Esophagus squamous epithelium (tissue), 5 donors: ENCODE data around the gene IL17RE. TPM values are rescaled to one million over a fixed set of nuclear protein-coding genes. Genes with fewer than 3 reads are reported as not detected.

ENCODE experiments used
- DNase-seq: peaks from one replicate; lab custom pipeline; 2025; lab: John Stamatoyannopoulos, UW
- H3K27ac ChIP-seq, 4 donors: fragments of 200-600 bp; sonication (generic); one replicate each; pipeline ENCODE4 v1.5.1; 2016 to 2019; ENCODE audit warnings: mild to moderate bottlenecking in 1 of 4
- H3K27me3 ChIP-seq, 4 donors: fragments of 200-600 bp; sonication (generic); 1 replicate in 3 of 4; 2 replicates in 1 of 4; pipeline versions ENCODE4 v1.5.1 to v1.6.0; 2017 to 2021; ENCODE audit warnings: antibody characterized with exemption in 1 of 4
- H3K36me3 ChIP-seq, 3 donors: fragments of 200-600 bp; sonication (generic); one replicate each; pipeline ENCODE4 v1.5.1; 2016 to 2019
- H3K4me1 ChIP-seq, 3 donors: fragments of 200-600 bp; sonication (generic); one replicate each; pipeline ENCODE4 v1.5.1; 2017 to 2019
- H3K4me3 ChIP-seq, 4 donors: fragments of 200-600 bp; sonication (generic); 1 replicate in 3 of 4; 2 replicates in 1 of 4; pipeline ENCODE4 v1.5.1; 2016 to 2019; ENCODE audit warnings: mild to moderate bottlenecking in 2 of 4, moderate library complexity in 1 of 4
- H3K9me3 ChIP-seq, 3 donors: fragments of 200-600 bp; sonication (generic); one replicate each; pipeline ENCODE4 v1.5.1; 2016 to 2019
- POLR2A ChIP-seq, 4 donors: fragments of 450-650 bp; IDR thresholded peaks; one replicate each; pipeline ENCODE4 v1.6.1; 2017; ENCODE audit warnings: antibody characterized with exemption in 4 of 4, mild to moderate bottlenecking in 4 of 4, moderate library complexity in 3 of 4
- WGBS, 2 donors: methylation state at CpG; one replicate each; pipeline ENCODE4 v1.1.5; 2018; 5-methylcytosine and 5-hydroxymethylcytosine counted together
- intact Hi-C: fragments of 100-400 bp; cut with DNase I; formaldehyde crosslinking; loops from one replicate; pipeline ENCODE4 v1.15.0; 2022
- total RNA-seq, 4 donors: library from RNA; depleted of rRNA; stranded (reverse); fragments of >200 nt; gene quantifications; one replicate each; pipeline ENCODE4 v1.1.0, GENCODE V29; 2016
- TF ChIP-seq, protein P1 (sequence below), 6 experiments: fragments of 450-650 bp in 4 of 6; fragments of 200-600 bp in 2 of 6; sonication (generic) in 2 of 6; IDR thresholded peaks; one replicate each; pipeline ENCODE4 v1.5.1; 2016 to 2019; ENCODE audit warnings: antibody characterized with exemption in 6 of 6, mild to moderate bottlenecking in 4 of 6, moderate library complexity in 4 of 6
- donor health status: DM: yes; HTN: yes; CAD: no.

IL17RE gene
- total RNA-seq, 4 donors from 2014 or later: 7.5 to 15.3 (median 12.1) TPM

DNA sequence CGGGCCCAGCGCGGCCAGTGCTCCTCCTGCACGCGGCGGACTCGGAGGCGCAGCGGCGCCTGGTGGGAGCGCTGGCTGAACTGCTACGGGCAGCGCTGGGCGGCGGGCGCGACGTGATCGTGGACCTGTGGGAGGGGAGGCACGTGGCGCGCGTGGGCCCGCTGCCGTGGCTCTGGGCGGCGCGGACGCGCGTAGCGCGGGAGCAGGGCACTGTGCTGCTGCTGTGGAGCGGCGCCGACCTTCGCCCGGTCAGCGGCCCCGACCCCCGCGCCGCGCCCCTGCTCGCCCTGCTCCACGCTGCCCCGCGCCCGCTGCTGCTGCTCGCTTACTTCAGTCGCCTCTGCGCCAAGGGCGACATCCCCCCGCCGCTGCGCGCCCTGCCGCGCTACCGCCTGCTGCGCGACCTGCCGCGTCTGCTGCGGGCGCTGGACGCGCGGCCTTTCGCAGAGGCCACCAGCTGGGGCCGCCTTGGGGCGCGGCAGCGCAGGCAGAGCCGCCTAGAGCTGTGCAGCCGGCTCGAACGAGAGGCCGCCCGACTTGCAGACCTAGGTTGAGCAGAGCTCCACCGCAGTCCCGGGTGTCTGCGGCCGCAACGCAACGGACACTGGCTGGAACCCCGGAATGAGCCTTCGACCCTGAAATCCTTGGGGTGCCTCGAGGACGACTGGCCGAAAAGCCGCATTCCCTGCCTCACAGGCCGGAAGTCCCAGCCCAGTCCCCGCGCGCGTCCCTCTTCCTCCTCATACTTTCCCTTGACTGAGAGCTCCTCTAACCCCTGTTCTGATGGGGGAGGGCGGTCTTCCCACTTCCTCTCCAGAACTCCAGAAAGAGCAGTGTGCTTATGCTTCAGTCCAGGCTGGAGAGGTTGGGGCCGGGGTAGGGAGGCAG lies 12.8 kb downstream of the IL17RE start:
- Histone ChIP-seq H3K27me3 (no peaks in the 10 kb centered on the region), H3K36me3 (peaks cover 0 to 36% (median 0%) of the 10 kb centered on the region in 3 donors), H3K4me1 (peaks cover 42 to 72% (median 47%) of the 10 kb centered on the region in 3 donors), H3K9me3 (no peaks in the 10 kb centered on the region), H3K4me3 (peak overlapping the region; percentile 39 to 79 (median 61)), H3K27ac (peak overlapping the region; percentile 86 to 97 (median 94))
- intact Hi-C loops: no loop called here
- no peak for DNase-seq
- TF ChIP-seq, protein P1, sequence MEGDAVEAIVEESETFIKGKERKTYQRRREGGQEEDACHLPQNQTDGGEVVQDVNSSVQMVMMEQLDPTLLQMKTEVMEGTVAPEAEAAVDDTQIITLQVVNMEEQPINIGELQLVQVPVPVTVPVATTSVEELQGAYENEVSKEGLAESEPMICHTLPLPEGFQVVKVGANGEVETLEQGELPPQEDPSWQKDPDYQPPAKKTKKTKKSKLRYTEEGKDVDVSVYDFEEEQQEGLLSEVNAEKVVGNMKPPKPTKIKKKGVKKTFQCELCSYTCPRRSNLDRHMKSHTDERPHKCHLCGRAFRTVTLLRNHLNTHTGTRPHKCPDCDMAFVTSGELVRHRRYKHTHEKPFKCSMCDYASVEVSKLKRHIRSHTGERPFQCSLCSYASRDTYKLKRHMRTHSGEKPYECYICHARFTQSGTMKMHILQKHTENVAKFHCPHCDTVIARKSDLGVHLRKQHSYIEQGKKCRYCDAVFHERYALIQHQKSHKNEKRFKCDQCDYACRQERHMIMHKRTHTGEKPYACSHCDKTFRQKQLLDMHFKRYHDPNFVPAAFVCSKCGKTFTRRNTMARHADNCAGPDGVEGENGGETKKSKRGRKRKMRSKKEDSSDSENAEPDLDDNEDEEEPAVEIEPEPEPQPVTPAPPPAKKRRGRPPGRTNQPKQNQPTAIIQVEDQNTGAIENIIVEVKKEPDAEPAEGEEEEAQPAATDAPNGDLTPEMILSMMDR (IDR thresholded peaks at IDR 0.05): peak in 4 of 6 experiments; percentile 20 to 48 (median 27)
- TF ChIP-seq POLR2A (IDR thresholded peaks at IDR 0.05): peak in 1 of 4 donors; percentile 15
- WGBS, 2 donors: 2% methylated on average over 19 of the region's 99 CpGs; no CpG with 5 or more reads in 1 of the 2 donors

DNA sequence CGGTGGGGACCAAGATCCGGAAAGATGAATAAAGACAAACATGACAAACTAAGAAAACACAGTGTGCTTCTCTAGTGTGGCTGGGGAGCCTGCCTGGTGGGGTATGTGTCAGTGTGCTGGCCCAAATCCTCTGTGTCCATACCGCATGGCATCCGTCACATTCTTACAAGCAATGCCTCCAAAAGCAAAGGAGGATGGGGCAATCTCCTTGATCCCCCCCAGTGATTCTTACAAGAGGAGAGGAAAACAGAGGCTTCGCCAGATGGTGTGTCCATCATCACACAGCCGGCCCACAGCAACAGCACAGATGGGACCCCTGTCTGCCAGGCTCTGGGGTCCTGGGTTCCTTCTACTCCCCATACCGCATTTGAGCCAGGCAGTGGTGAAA lies 13.7 kb downstream of the IL17RE start:
- TF ChIP-seq, protein P1 (IDR thresholded peaks at IDR 0.05): no peak
- no peak for TF ChIP-seq POLR2A (IDR thresholded peaks at IDR 0.05)
- Histone ChIP-seq H3K27me3 (no peaks in the 10 kb centered on the region), H3K4me1 (peaks cover 42 to 72% (median 47%) of the 10 kb centered on the region in 3 donors), H3K9me3 (no peaks in the 10 kb centered on the region), H3K27ac (peak overlapping the region; percentile 86 to 97 (median 94)), H3K4me3 (peak overlapping the region; percentile 50 to 79 (median 61)), H3K36me3 (peaks cover 0 to 36% (median 0%) of the 10 kb centered on the region in 3 donors)
- no peak for DNase-seq
- intact Hi-C loops: no loop called here
- WGBS, 2 donors: 39 to 53% methylated on average over 6 to 7 of the region's 7 CpGs

DNA sequence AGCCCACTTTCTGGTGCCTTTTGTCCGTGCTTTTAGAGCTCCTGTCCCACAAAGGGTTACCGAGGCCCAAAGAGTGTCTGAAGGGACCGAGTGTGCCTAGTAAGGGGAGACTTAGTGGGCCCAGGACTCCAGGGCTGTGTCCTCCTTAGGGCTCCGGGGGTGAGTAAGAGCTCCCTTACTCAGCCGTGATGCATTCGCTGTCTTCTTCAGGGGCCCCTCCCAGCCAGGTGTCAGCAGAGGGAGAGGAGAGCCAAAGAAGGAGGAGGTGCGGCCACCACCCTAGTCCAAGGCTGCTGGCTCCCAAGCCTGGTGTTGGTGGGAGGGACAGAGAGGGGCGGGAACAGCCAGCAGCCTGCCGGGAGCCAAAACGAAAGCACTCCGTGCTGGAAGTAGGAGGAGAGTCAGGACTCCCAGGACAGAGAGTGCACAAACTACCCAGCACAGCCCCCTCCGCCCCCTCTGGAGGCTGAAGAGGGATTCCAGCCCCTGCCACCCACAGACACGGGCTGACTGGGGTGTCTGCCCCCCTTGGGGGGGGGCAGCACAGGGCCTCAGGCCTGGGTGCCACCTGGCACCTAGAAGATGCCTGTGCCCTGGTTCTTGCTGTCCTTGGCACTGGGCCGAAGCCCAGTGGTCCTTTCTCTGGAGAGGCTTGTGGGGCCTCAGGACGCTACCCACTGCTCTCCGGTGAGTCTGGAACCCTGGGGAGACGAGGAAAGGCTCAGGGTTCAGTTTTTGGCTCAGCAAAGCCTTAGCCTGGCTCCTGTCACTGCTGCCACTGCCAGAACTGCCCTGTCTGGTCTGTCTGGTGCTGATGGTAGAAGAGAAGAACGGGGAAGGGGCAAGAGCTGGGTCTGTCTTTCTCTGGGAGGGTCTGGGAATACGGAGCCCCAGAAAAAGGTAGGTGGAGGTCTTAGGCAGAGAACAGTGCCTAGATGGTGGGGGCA lies 14.4 kb downstream of the IL17RE start, which contains the start of gene IL17RC:
Gene IL17RC, plus strand, starts transcription at position 365 of the 947 bp plus-strand sequence. Its CDS starts 218 bp downstream, at position 583.
- DNase-seq: no peak
- intact Hi-C loops: no loop called here
- WGBS, 2 donors: 7 to 15% methylated on average over 8 to 13 of the region's 19 CpGs
- no peaks in the 10 kb centered on the region for H3K27me3 ChIP-seq
- peaks cover 42 to 71% (median 47%) of the 10 kb centered on the region in 3 donors for H3K4me1 ChIP-seq
- TF ChIP-seq, protein P1 (IDR thresholded peaks at IDR 0.05): no peak
- TF ChIP-seq POLR2A (IDR thresholded peaks at IDR 0.05): peak in 1 of 4 donors; percentile 73
- peak within 1 kb of the TSS; percentile 50 to 79 (median 61) for H3K4me3 ChIP-seq
- no peaks in the 10 kb centered on the region for H3K9me3 ChIP-seq
- H3K36me3 ChIP-seq: peaks cover 0 to 32% (median 0%) of the 10 kb centered on the region in 3 donors
- peak within 1 kb of the TSS; percentile 86 to 97 (median 94) for H3K27ac ChIP-seq

DNA sequence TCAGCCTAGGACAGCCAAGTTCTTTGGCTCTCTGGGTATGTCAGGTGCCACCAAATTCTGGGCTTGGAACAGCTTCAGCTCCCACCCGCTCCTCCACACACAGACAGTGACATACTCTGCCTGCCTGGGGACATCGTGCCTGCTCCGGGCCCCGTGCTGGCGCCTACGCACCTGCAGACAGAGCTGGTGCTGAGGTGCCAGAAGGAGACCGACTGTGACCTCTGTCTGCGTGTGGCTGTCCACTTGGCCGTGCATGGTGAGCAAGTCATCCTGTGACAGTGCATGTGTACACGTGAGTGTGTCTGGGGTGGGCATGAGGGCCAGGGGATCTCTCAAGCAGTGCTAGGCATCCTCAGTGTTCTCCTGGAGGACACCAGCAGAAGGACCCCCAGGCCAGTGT lies 15.2 kb downstream of the IL17RE start:
- Histone ChIP-seq H3K27me3 (no peaks in the 10 kb centered on the region), H3K9me3 (no peaks in the 10 kb centered on the region), H3K4me1 (peaks cover 42 to 63% (median 47%) of the 10 kb centered on the region in 3 donors), H3K4me3 (peak overlapping the region; percentile 50 to 79 (median 61)), H3K27ac (peak overlapping the region; percentile 86 to 97 (median 94)), H3K36me3 (peaks cover 0 to 27% (median 0%) of the 10 kb centered on the region in 3 donors)
- intact Hi-C loops: no loop called here
- TF ChIP-seq, protein P1 (IDR thresholded peaks at IDR 0.05): no peak
- no peak for TF ChIP-seq POLR2A (IDR thresholded peaks at IDR 0.05)
- WGBS, 2 donors: 70% methylated on average over 7 of the region's 10 CpGs; no CpG with 5 or more reads in 1 of the 2 donors
- no peak for DNase-seq
